Progenitor cell of endocrine pancreas (in vitro differentiated cells): ENCODE measurements around the gene DIO2. TPM values are rescaled to one million over a fixed set of nuclear protein-coding genes. Genes with fewer than 3 reads are reported as not detected.

Source experiments
- DNase-seq: peaks from one replicate; pipeline ENCODE4 v3.0.0; 2021; ENCODE audit warnings: low spot score; ENCODE audit not compliant: unreplicated experiment
- H3K27ac Mint-ChIP-seq: 2 replicates; pipeline ENCODE4 v1.8.0; 2021; ENCODE audit warnings: mild to moderate bottlenecking, moderate library complexity, mixed read lengths
- H3K27me3 Mint-ChIP-seq: 2 replicates; pipeline ENCODE4 v1.8.0; 2021; ENCODE audit warnings: mixed read lengths
- H3K36me3 Mint-ChIP-seq: 2 replicates; pipeline ENCODE4 v1.8.0; 2022; ENCODE audit warnings: mixed read lengths; ENCODE audit not compliant: insufficient read depth
- H3K4me1 Mint-ChIP-seq: 2 replicates; pipeline ENCODE4 v1.8.0; 2021; ENCODE audit warnings: low read depth, mixed read lengths
- H3K4me3 Mint-ChIP-seq: 2 replicates; pipeline ENCODE4 v1.8.0; 2021; ENCODE audit warnings: low read depth, mild to moderate bottlenecking, moderate library complexity, mixed read lengths
- H3K9me3 Mint-ChIP-seq: 2 replicates; pipeline ENCODE4 v1.8.0; 2021; ENCODE audit warnings: low read depth, mixed read lengths
- CTCF ChIP-seq: fragments of 200-600 bp; sonication (generic); IDR thresholded peaks from one replicate; pipeline ENCODE4 v1.5.0; 2021; ENCODE audit warnings: antibody characterized with exemption, mild to moderate bottlenecking; ENCODE audit not compliant: unreplicated experiment
- total RNA-seq: library from RNA; stranded (reverse); gene quantifications from 2 replicates; pipeline ENCODE4 v1.2.1, GENCODE V29; 2021

Gene DIO2
- total RNA-seq, 1 donor from 2014 or later: 0.19 TPM

GRCh38 chr14:80167793-80168448 lies 43.4 kb downstream of the DIO2 start:
- Mint-ChIP-seq H3K36me3 (no peaks in the 10 kb centered on the region), H3K27ac (no peak overlapping the region), H3K9me3 (no peaks in the 10 kb centered on the region), H3K27me3 (no peaks in the 10 kb centered on the region), H3K4me3 (no peak overlapping the region), H3K4me1 (peaks cover 4% of the 10 kb centered on the region)
- DNase-seq: no peak
- TF ChIP-seq CTCF: no peak

GRCh38 chr14:80164991-80165721 lies 46.1 kb downstream of the DIO2 start:
- no peak for TF ChIP-seq CTCF
- Mint-ChIP-seq H3K4me1 (no peaks in the 10 kb centered on the region), H3K4me3 (no peak overlapping the region), H3K27ac (no peak overlapping the region), H3K9me3 (no peaks in the 10 kb centered on the region), H3K36me3 (no peaks in the 10 kb centered on the region), H3K27me3 (no peaks in the 10 kb centered on the region)
- DNase-seq: no peak

GRCh38 chr14:80152763-80153162 lies 58.5 kb downstream of the DIO2 start:
- TF ChIP-seq CTCF: no peak
- Mint-ChIP-seq H3K27ac (no peak overlapping the region), H3K36me3 (no peaks in the 10 kb centered on the region), H3K27me3 (no peaks in the 10 kb centered on the region), H3K4me1 (no peaks in the 10 kb centered on the region), H3K4me3 (no peak overlapping the region), H3K9me3 (no peaks in the 10 kb centered on the region)
- DNase-seq: no peak

GRCh38 chr14:80152166-80152565 lies 59.1 kb downstream of the DIO2 start:
- no peak for DNase-seq
- no peaks in the 10 kb centered on the region for H3K4me1 Mint-ChIP-seq
- H3K27ac Mint-ChIP-seq: no peak overlapping the region
- no peaks in the 10 kb centered on the region for H3K9me3 Mint-ChIP-seq
- H3K36me3 Mint-ChIP-seq: no peaks in the 10 kb centered on the region
- no peak for TF ChIP-seq CTCF
- no peak overlapping the region for H3K4me3 Mint-ChIP-seq
- no peaks in the 10 kb centered on the region for H3K27me3 Mint-ChIP-seq

GRCh38 chr14:80150301-80150700 lies 61.0 kb downstream of the DIO2 start:
- Mint-ChIP-seq H3K36me3 (no peaks in the 10 kb centered on the region), H3K27ac (no peak overlapping the region), H3K27me3 (no peaks in the 10 kb centered on the region), H3K4me3 (no peak overlapping the region), H3K9me3 (no peaks in the 10 kb centered on the region), H3K4me1 (no peaks in the 10 kb centered on the region)
- no peak for TF ChIP-seq CTCF
- DNase-seq: no peak
